ENCODE measurements around the gene GPR146. TPM values are rescaled to one million over a fixed set of nuclear protein-coding genes. Genes with fewer than 3 reads are reported as not detected.

GPR146 gene
- total and polyA plus RNA-seq, 2 of the 13 experiments (the other 11 are each of a cell fraction or from before 2014, with no cell fraction given): 2.0 to 15.9 TPM

DNA sequence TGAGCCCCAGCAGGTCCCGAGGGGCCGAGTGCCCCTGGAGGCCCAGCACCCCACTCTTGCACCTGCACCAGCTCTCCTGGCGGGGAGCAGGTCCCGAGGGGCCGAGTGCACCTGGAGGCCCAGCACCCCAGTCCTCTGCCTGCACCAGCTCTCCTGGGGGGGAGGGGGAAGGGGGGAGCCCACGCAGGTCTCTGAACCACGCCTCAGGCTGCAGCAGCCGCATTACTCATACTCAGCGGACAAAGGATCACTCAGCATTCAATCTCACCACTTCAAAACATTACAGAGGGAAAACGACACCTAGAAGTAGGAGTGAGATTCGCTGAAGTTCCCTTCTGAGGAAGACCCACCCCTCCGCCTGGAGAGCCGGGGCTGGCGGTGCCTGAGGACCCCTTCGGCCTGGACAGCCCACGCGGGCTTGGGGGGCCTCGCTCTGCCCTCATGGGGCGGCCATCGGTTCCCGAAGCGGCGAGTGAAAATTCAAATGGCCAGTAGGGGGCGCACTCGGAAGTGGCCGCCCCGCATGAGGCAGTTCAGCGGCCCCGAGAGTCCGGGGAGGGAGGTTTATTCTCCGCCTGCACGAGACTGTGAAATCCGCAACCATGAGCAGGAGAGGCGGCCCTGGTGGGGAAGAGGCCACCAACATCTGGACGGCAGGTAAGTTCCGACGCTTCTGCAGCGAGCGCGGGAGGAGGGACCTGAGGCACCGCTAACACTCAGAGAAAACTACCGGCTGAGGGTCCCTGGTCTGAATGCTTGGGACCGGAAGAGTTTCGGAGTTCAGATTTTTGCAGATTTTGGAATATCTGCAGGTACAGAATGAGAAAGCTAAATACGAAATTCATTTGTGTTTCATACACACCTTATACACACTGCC is 42.5 kb downstream of the GPR146 start (continued):
- TF ChIP-seq ESRRA (CRISPR knock-in tag; IDR thresholded peaks at IDR 0.05; ENCODE audit: low read depth) (0 out of 2 replicates have a peak, but pooled peaks have one; percentile 23), NCOA2 (CRISPR knock-in tag; IDR thresholded peaks at IDR 0.05) (0 out of 2 replicates have a peak, but pooled peaks have one; percentile 30), HNF4A (CRISPR knock-in tag; IDR thresholded peaks at IDR 0.05) (peak; percentile 29; the same call in 1 of the 2 replicates), FOXJ3 (CRISPR knock-in tag; IDR thresholded peaks at IDR 0.05; ENCODE audit: borderline replicate concordance) (no peak), ZNF878 (CRISPR knock-in tag; IDR thresholded peaks at IDR 0.05) (peak; percentile 89), ZNF124 (CRISPR knock-in tag; IDR thresholded peaks at IDR 0.05) (peak; percentile 74), BRCA1 (CRISPR knock-in tag; IDR thresholded peaks at IDR 0.05) (no peak), XBP1 (CRISPR knock-in tag; IDR thresholded peaks at IDR 0.05) (no peak), GZF1 (CRISPR knock-in tag; IDR thresholded peaks at IDR 0.05) (peak; percentile 73), SIN3A (IDR thresholded peaks at IDR 0.05; ENCODE audit: borderline replicate concordance, low read depth, low read length) (no peak)
- TF ChIP-seq, protein P1, sequence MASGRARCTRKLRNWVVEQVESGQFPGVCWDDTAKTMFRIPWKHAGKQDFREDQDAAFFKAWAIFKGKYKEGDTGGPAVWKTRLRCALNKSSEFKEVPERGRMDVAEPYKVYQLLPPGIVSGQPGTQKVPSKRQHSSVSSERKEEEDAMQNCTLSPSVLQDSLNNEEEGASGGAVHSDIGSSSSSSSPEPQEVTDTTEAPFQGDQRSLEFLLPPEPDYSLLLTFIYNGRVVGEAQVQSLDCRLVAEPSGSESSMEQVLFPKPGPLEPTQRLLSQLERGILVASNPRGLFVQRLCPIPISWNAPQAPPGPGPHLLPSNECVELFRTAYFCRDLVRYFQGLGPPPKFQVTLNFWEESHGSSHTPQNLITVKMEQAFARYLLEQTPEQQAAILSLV (CRISPR knock-in tag; IDR thresholded peaks at IDR 0.05; ENCODE audit: borderline replicate concordance): no peak; the same call in 1 of the 2 replicates
- TF ChIP-seq, protein P2, sequence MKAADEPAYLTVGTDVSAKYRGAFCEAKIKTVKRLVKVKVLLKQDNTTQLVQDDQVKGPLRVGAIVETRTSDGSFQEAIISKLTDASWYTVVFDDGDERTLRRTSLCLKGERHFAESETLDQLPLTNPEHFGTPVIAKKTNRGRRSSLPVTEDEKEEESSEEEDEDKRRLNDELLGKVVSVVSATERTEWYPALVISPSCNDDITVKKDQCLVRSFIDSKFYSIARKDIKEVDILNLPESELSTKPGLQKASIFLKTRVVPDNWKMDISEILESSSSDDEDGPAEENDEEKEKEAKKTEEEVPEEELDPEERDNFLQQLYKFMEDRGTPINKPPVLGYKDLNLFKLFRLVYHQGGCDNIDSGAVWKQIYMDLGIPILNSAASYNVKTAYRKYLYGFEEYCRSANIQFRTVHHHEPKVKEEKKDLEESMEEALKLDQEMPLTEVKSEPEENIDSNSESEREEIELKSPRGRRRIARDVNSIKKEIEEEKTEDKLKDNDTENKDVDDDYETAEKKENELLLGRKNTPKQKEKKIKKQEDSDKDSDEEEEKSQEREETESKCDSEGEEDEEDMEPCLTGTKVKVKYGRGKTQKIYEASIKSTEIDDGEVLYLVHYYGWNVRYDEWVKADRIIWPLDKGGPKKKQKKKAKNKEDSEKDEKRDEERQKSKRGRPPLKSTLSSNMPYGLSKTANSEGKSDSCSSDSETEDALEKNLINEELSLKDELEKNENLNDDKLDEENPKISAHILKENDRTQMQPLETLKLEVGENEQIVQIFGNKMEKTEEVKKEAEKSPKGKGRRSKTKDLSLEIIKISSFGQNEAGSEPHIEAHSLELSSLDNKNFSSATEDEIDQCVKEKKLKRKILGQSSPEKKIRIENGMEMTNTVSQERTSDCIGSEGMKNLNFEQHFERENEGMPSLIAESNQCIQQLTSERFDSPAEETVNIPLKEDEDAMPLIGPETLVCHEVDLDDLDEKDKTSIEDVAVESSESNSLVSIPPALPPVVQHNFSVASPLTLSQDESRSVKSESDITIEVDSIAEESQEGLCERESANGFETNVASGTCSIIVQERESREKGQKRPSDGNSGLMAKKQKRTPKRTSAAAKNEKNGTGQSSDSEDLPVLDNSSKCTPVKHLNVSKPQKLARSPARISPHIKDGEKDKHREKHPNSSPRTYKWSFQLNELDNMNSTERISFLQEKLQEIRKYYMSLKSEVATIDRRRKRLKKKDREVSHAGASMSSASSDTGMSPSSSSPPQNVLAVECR (CRISPR knock-in tag; IDR thresholded peaks at IDR 0.05; ENCODE audit: borderline replicate concordance): peak; percentile 78
- TF ChIP-seq, protein P3, sequence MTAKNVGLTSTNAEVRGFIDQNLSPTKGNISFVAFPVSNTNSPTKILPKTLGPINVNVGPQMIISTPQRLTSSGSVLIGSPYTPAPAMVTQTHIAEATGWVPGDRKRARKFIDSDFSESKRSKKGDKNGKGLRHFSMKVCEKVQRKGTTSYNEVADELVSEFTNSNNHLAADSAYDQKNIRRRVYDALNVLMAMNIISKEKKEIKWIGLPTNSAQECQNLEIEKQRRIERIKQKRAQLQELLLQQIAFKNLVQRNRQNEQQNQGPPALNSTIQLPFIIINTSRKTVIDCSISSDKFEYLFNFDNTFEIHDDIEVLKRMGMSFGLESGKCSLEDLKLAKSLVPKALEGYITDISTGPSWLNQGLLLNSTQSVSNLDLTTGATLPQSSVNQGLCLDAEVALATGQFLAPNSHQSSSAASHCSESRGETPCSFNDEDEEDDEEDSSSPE (CRISPR knock-in tag; IDR thresholded peaks at IDR 0.05): peak; percentile 55
- TF ChIP-seq, protein P4, sequence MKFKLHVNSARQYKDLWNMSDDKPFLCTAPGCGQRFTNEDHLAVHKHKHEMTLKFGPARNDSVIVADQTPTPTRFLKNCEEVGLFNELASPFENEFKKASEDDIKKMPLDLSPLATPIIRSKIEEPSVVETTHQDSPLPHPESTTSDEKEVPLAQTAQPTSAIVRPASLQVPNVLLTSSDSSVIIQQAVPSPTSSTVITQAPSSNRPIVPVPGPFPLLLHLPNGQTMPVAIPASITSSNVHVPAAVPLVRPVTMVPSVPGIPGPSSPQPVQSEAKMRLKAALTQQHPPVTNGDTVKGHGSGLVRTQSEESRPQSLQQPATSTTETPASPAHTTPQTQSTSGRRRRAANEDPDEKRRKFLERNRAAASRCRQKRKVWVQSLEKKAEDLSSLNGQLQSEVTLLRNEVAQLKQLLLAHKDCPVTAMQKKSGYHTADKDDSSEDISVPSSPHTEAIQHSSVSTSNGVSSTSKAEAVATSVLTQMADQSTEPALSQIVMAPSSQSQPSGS (CRISPR knock-in tag; IDR thresholded peaks at IDR 0.05): 0 out of 2 replicates have a peak, but pooled peaks have one; percentile 34
- TF ChIP-seq, protein P5, sequence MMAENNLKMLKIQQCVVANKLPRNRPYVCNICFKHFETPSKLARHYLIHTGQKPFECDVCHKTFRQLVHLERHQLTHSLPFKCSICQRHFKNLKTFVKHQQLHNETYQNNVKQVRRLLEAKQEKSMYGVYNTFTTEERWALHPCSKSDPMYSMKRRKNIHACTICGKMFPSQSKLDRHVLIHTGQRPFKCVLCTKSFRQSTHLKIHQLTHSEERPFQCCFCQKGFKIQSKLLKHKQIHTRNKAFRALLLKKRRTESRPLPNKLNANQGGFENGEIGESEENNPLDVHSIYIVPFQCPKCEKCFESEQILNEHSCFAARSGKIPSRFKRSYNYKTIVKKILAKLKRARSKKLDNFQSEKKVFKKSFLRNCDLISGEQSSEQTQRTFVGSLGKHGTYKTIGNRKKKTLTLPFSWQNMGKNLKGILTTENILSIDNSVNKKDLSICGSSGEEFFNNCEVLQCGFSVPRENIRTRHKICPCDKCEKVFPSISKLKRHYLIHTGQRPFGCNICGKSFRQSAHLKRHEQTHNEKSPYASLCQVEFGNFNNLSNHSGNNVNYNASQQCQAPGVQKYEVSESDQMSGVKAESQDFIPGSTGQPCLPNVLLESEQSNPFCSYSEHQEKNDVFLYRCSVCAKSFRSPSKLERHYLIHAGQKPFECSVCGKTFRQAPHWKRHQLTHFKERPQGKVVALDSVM (CRISPR knock-in tag; IDR thresholded peaks at IDR 0.05): peak; percentile 94
- TF ChIP-seq, protein P6, sequence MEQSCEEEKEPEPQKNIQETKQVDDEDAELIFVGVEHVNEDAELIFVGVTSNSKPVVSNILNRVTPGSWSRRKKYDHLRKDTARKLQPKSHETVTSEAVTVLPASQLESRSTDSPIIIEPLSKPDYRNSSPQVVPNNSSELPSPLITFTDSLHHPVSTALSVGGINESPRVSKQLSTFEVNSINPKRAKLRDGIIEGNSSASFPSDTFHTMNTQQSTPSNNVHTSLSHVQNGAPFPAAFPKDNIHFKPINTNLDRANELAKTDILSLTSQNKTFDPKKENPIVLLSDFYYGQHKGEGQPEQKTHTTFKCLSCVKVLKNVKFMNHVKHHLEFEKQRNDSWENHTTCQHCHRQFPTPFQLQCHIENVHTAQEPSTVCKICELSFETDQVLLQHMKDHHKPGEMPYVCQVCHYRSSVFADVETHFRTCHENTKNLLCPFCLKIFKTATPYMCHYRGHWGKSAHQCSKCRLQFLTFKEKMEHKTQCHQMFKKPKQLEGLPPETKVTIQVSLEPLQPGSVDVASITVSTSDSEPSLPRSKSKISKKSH (CRISPR knock-in tag; IDR thresholded peaks at IDR 0.05; ENCODE audit: borderline replicate concordance): no peak; the same call in 1 of the 2 replicates

Data from HepG2 (cell line).